Testis (tissue), 2 donors: ENCODE data around the gene HSPA9.

Experiments
- POLR2A ChIP-seq: fragments of 450-650 bp; IDR thresholded peaks from one replicate; pipeline ENCODE4 v1.6.1; 2017; ENCODE audit warnings: antibody characterized with exemption, mild to moderate bottlenecking, moderate library complexity
- TF ChIP-seq, protein P1 (sequence below), 3 experiments: fragments of 450-650 bp in 2 of 3; fragments of 200-600 bp in 1 of 3; sonication (generic) in 1 of 3; IDR thresholded peaks; one replicate each; pipeline ENCODE4 v1.5.1; 2016 to 2019; ENCODE audit warnings: antibody characterized with exemption in 3 of 3, mild to moderate bottlenecking in 2 of 3, moderate library complexity in 1 of 3

GRCh38 chr5:138506370-138507306 is 68.6 kb downstream of the HSPA9 start:
- TF ChIP-seq, protein P1, sequence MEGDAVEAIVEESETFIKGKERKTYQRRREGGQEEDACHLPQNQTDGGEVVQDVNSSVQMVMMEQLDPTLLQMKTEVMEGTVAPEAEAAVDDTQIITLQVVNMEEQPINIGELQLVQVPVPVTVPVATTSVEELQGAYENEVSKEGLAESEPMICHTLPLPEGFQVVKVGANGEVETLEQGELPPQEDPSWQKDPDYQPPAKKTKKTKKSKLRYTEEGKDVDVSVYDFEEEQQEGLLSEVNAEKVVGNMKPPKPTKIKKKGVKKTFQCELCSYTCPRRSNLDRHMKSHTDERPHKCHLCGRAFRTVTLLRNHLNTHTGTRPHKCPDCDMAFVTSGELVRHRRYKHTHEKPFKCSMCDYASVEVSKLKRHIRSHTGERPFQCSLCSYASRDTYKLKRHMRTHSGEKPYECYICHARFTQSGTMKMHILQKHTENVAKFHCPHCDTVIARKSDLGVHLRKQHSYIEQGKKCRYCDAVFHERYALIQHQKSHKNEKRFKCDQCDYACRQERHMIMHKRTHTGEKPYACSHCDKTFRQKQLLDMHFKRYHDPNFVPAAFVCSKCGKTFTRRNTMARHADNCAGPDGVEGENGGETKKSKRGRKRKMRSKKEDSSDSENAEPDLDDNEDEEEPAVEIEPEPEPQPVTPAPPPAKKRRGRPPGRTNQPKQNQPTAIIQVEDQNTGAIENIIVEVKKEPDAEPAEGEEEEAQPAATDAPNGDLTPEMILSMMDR (IDR thresholded peaks at IDR 0.05): no peak
- TF ChIP-seq POLR2A: no peak
